ENCODE results near the gene CFAP221. TPM values are rescaled to one million over a fixed set of nuclear protein-coding genes. Genes with fewer than 3 reads are reported as not detected.

Gene CFAP221
- polyA plus RNA-seq, 3 donors: 0.67 to 5.6 TPM; not detected in 1

DNA sequence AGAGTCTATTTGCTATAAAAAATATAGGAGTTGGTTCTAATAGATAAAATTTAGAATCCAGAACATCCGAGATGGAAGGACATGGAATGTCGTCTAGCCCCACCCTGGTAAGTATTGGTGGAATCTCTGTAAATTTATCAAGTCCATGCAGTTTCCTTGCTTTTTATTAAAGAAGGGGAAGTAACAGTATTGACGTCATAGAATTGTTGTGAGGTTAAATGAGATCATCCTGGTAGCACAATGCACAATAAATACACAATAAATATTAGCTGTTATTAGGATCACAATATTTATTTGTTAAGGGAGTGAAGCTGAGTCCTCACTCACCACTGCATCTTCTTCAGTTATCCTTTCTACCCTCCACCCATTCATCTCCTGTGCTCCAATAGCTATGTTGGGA is 118.0 kb downstream of the CFAP221 start:
- no peak overlapping the region for H3K27ac ChIP-seq (ENCODE audit: low read depth, low read length)
- 70 to 87% (median 78%) methylated on average over 3 of the region's 3 CpGs for WGBS, 3 donors

DNA sequence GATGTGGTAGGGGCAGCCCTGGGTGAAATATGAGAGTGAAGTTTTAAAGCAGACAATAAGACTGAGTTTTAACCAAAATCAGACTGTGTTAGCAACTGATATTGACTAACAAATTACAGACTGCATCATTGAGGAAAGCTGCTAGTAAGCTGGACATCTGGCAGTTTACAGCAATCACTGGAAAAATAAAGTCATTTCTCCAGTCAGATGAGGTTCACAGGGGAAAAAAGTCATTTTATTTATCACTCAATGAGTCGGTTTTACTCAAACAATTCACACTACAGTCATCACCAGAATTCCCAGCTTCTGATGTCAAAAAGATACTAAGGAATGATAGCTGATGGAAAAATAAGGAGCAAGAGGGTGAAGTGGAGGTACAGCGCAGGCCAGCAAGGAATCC is 124.3 kb downstream of the CFAP221 start:
- 60 to 70% (median 68%) methylated on average over 2 of the region's 2 CpGs for WGBS, 3 donors
- no peak overlapping the region for H3K27ac ChIP-seq (ENCODE audit: low read depth, low read length)

DNA sequence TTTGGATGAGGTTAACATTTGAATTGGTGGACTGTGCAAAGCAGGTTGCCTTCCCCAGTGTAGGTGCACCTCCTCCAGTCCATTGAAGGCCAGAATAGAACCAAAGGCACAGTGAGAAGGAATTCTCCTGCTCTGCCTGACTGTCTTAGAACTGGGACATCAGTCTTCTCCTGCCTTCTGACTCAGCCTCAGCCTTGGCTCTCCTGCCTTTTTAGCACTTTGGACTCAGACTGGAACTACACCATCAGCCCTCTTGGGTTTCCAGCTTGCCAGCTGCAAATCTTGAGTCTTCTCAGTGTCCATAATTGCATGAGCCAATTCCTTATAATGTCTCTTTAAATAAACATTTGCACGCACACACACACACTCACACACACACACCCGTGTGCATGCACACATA is 126.8 kb downstream of the CFAP221 start:
- 61 to 70% (median 68%) methylated on average over 2 of the region's 2 CpGs for WGBS, 3 donors
- no peak overlapping the region for H3K27ac ChIP-seq (ENCODE audit: low read depth, low read length)

DNA sequence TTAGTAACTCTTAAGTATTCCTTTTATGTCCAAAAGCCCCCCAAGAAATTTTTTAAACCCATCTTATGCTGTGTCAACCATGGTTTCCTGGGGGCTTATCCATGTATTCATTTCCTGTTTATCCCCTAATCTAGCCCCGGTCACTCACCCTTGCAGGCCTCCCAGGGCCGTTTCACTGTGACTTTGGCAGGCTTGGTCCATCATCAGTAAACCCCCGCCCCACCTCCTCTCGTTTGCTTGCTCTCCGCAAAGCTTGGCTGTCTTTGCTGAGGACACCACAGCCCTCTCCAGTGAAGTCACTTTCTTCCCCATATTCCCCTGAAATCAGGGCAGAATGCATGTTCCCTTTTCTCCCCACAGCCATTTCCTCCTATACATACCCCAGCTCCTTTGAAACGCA is 127.5 kb downstream of the CFAP221 start:
- 47 to 68% (median 50%) methylated on average over 6 of the region's 6 CpGs for WGBS, 3 donors

DNA sequence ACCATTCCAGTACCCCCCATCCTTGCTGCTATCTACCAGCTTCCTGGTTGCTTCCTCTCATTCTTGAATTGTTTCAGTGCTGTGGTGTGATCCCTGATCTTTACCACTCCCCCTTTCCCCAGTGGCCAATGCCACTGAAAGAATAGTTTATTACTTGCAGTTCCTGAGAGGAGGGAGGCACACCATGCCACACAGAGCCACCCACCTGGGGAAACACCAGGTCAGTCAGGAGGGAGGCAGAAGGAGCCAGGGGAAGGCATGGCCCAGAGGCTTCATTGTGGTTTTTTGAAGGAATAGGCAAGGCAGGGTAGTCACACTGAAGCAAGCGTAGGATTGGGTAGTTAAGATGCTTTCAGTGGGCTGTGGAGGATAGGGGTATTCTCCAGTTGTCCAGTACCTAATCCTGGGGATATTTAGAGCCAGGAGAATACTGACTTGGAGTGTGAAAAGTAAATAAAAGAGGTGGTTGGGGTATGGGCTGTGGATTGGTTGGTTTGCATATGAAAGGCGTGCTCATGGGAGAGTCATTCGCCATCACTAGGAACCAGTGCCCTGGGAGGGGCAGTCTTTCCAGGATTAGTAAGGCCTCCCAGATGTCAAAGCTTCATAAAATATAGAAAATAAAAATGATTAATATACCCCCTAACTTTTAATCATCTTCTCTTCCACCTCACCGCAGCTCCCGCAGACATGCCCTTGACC is 128.1 kb downstream of the CFAP221 start:
- no peak overlapping the region for H3K27ac ChIP-seq (ENCODE audit: low read depth, low read length)
- WGBS, 3 donors: 85 to 93% (median 92%) methylated on average over 5 of the region's 5 CpGs

More for the DNA sequence above, 127.5 kb downstream of the CFAP221 start:
- no peak overlapping the region for H3K27ac ChIP-seq (ENCODE audit: low read depth, low read length)

DNA sequence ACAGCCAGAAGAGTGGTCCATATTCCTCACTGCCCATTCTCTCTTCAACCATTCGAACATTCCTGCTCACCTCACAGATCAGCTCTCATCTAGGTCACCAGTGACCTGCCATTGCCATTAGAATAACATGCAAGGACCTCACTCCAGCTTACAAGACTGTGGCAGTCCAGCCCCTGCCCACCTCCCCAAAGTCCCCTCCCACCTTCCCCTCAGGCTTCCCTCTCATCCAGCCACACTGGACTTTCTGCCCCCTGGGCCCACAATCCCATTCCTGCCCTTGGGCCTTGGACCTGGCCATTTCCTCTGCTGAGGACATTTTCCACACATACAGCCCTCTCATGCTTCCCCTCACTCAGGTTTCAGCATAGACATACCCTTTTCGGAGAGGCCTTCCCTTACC is 129.5 kb downstream of the CFAP221 start:
- no peak overlapping the region for H3K27ac ChIP-seq (ENCODE audit: low read depth, low read length)
- WGBS, 3 donors: 91 to 97% (median 94%) methylated on average over 2 of the region's 2 CpGs

DNA sequence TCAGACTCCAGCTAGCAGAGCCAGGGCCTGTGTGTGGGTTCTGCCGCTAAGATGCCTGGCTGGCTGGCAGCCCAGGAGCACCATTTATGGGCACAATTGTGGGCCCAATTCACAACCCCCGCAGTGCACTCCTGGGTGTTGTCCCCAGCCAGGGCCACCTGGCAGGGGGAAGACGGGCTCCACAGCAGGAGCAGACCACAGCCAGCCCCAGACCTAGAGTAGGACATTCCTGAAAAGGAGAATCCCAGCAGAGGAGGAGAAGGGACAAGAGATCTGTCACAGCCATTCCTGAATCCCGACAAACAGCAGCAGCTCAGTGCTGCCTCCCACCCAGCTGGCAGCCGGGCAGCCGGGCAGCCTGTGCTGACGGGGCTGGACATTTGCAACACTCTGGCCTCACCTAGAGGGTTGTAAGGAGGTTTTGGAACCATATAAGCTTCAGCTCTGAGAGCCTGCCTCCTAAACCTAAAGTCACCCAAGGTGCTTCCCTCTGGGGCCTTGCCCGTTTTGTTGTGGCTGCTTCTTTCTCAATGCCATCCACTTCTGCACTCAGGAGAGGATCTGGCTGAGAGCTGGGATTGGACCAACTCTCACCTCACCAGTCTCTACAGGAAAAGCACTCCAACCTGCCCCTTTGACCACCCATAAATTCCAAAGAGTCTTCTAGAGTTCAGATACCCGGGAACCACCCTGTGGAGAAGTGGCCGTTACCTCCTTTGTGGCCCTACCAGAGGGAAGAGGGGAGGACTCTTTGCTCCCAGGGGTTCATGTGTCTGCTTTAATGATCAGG is 130.7 kb downstream of the CFAP221 start:
- H3K27ac ChIP-seq (ENCODE audit: low read depth, low read length): no peak overlapping the region
- 67 to 73% (median 68%) methylated on average over 10 of the region's 10 CpGs for WGBS, 3 donors

DNA sequence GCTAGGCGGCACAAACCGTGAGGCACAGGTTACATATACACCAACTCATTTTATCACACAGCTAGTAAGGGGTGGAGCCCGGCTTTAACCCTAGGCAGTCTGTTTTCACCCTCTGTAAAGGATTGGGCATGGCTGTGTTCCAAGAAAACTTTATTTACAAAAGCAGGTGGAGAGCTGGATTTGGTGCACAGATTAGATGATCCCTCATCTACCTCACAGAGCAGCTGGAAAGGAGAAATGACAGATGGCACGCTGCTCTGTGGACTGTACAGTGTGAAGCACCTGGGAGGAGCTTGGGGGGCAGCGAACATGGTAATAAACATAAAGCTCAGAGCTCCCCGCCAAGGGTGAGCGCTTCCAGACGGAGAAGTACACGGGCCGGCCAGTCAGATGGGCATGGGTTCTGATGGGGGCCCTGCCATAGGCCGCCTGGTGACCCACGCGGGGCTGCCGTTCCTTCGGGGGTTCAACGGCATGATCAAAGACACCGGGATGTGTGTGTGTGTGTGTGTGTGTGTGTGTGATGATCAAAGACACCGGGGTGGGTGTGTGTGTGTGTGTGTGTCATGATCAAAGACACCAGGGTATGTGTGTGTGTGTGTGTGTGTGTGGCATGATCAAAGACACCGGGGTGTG is 133.9 kb downstream of the CFAP221 start:
- H3K27ac ChIP-seq (ENCODE audit: low read depth, low read length): no peak overlapping the region
- WGBS, 3 donors: 20 to 78% (median 72%) methylated on average over 18 to 19 of the region's 19 CpGs

DNA sequence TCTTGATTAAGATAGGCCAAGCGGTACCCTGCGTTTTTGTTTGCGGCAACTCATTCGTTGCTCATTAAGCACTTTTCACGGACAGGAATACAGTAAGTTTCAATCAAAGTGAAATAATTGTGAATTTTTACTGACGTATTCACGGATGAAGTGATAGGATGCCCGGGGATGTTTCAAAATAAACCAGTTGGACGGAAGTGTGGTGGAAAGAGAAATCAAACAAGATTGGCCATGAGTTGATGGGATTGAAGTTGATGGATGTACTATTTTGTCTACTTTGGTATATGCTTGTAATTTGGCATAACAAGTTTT is 135.2 kb downstream of the CFAP221 start:
- no peak overlapping the region for H3K27ac ChIP-seq (ENCODE audit: low read depth, low read length)
- WGBS, 3 donors: 2 to 5% (median 4%) methylated on average over 9 of the region's 9 CpGs

DNA sequence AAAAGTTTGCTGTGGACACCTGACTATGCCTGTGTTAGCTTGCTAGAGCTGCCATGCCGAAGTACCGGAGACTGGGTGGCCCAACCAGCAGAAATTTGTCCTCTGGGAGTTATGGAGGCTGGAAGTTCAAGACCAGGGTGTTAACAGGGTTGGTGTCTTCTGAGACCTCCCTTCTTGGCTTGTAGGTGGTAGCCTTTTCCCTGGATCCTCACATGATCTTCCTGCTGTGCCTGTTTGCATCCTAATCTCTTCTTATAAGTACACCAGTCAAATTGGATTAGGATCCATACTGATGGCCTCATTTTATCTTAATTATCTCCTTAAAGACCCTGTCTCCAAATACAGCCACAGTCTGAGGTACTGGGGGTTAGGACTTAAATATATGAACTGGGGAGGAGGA is 135.6 kb downstream of the CFAP221 start:
- no peak overlapping the region for H3K27ac ChIP-seq (ENCODE audit: low read depth, low read length)
- WGBS, 3 donors: 81 to 88% (median 84%) methylated on average over 2 of the region's 2 CpGs

DNA sequence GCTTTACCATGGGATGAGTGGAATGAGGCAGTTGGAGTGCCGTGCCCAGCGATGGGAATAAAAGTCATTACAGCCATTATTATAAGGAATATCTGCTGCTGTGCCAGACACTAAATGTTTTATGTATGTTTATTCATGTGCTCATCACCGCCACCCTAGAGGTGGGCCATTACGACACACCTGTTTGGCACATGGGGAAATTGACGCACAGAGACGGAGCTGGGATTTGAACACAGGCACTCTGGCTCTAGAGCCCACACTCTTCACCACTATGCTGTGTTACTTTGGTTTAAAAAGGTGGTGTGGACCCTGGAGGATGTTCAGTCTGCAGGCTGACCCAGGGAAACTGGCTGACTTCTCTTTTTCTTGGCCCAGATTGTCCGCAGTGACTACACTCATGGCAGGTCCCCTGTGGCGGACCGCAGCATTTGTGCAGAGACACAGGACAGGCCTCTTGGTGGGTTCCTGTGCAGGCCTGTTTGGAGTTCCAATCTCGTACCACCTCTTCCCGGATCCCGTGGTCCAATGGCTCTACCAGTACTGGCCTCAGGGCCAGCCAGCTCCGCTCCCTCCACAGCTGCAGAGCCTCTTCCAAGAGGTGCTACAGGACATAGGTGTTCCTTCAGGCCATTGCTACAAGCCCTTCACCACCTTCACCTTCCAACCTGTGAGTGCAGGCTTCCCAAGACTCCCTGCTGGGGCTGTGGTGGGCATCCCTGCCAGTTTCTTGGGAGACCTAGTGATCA is 136.4 kb downstream of the CFAP221 start:
- no peak overlapping the region for H3K27ac ChIP-seq (ENCODE audit: low read depth, low read length)
- WGBS, 3 donors: 93 to 97% (median 96%) methylated on average over 13 of the region's 13 CpGs

DNA sequence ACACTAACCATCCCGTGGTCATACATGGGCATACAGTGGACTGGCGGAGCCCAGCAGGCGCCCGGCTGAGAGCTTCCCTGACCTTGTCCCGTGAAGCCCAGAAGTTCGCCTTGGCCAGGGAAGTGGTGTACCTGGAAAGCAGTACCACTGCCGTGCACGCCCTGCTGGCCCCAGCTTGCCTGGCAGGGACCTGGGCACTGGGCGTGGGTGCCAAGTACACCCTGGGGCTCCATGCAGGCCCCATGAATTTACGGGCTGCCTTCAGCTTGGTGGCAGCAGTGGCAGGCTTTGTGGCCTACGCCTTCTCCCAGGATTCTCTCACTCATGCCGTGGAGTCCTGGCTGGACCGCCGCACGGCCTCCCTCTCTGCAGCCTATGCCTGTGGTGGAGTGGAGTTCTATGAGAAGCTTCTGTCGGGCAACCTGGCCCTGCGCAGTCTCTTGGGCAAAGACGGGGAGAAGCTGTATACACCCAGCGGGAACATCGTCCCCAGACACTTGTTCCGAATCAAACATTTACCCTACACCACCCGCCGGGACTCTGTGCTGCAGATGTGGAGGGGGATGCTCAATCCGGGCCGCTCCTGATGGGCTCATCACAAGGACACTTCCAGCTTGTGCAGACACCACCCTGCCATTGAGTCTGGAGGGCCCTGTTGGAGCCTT is 137.1 kb downstream of the CFAP221 start:
- H3K27ac ChIP-seq (ENCODE audit: low read depth, low read length): no peak overlapping the region
- whole genome bisulfite sequencing, 3 donors: 92 to 94% (median 94%) methylated on average over 25 of the region's 25 CpGs

DNA sequence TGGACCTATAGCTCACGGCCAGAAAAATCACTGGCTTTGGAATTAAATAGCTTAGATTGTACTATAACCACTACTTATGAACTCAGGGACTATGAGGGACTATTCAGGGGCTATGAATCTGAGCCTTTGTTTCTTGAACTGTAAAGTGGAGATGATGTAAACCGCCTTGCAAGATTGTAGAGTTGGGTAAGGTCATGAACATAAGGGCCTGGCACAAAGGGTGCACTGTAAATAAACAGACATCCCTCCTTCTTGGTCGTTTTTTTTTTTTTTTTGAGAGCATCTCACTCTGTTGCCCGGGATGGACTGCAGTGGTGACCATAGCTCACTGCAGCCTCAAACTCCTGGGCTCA is 137.6 kb downstream of the CFAP221 start:
- 52 to 65% (median 62%) methylated on average over 4 of the region's 4 CpGs for WGBS, 3 donors
- no peak overlapping the region for H3K27ac ChIP-seq (ENCODE audit: low read depth, low read length)

DNA sequence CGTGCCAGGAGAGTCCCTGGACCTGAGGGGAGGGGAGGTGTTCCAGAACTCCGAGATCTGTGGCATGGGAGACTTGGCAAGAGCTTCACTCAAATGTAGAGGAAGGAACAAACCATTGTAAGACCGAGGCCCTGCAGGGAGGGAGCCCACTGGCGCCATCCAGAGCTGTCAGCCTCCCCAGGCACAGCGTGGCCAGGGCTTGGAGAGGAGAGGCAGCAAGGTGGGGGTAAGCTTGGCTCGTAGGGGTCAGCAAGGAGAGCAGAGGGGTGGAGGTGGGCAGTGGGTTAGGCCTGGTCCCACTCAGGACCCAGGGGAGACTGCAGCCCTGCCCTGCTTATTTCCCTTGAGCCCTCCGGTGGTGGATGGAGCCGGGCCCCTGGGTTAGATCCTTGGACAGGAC is 138.3 kb downstream of the CFAP221 start:
- 89 to 91% (median 90%) methylated on average over 8 of the region's 8 CpGs for WGBS, 3 donors
- no peak overlapping the region for H3K27ac ChIP-seq (ENCODE audit: low read depth, low read length)

DNA sequence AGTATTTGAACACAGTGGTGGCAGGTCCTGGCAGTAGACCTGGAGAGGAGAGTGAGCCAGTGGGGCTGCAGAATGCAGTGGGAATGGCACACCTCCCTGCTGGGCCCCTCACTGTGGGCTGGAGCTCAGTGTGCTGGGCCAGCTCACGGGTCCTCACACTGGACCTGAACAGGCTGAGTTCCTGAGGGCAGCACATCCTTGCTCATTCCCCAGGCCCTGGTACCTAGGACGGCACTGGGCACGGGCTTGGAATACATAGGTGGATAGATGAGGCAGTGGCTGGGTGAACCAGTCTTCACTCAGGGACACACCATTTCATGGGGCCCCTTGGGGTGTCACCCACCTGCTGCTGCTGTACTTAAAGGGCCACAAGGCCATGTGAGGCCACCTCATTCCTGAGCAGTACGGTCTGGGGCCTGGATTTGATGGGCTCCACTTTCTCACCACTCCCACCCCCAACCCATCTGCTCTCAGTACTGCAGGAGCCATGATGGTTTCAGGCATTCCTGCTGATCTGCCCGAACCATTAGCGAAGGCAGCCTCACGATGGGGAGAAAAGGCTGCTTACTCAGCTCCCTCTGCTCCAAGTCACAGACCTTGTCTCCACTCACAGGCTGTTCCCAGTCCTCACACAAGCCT is 138.9 kb downstream of the CFAP221 start:
- 81 to 89% (median 83%) methylated on average over 7 of the region's 7 CpGs for WGBS, 3 donors
- H3K27ac ChIP-seq (ENCODE audit: low read depth, low read length): no peak overlapping the region

DNA sequence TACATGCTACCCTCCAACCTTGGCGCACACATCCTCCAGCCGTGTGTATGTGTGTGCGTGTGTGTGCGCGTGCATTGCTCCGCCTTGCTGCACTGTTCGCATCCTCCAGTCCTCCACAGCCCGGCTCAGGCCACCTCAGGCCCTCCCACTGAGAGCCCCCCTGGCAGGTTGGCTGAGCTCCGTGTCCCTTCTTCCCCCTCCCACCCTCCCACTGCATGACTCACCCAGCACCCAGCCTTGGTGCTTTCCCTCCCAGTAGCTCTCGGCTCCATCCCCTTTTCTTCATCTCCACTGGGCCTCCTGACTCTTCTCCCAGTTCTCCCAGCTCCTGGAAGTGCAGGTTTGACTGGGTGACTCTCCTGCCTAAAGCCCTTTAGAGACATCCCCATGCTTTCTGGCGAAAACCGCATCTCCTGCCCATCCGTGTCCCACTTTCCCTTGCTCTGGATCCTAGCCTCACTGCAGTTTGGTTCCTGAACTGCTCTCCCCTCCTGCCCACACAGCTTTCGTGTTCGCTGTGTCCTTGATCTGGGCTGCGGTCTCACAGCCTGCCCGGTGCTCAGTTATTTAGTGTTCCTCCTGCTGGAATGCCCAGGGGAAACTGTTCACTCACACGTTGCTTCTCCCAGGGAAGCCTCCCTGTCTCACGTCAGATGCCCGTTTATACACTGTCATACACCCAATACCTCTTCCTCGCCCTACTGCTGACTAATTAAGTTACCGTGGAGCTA is 139.6 kb downstream of the CFAP221 start:
- H3K27ac ChIP-seq (ENCODE audit: low read depth, low read length): no peak overlapping the region
- WGBS, 3 donors: 65 to 70% (median 69%) methylated on average over 22 of the region's 22 CpGs

DNA sequence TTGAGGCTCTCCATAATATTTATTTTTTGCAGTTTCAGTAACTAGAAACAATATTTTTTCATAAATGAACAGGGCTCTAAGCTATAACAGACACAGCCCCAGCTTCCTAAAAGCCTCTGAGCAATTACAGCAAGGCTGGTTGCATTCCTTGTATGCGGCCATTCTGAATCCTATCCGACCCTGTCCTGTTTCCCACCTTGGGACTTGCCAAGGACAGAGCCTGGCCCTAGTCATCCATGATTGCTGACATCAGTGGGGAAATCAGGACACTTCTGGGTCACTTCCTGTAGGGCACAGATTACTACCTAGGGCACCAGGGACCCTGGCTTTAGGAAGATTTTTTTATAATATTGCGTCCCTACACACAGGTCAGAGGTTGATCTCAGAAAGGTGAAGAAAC is 140.3 kb downstream of the CFAP221 start:
- WGBS, 3 donors: 81 to 87% (median 82%) methylated on average over 3 of the region's 3 CpGs
- no peak overlapping the region for H3K27ac ChIP-seq (ENCODE audit: low read depth, low read length)

Measured in adipose tissue (tissue), 3 donors.